SH-SY5Y (cell line): ENCODE results near the gene CIP2A.

Source experiments
- GATA2 ChIP-seq: IDR thresholded peaks from 2 replicates; pipeline ENCODE4 v1.6.1; 2011; ENCODE audit warnings: mild to moderate bottlenecking, low read depth, low read length
- GATA3 ChIP-seq: IDR thresholded peaks from 2 replicates; pipeline ENCODE4 v1.6.1; 2011; ENCODE audit warnings: low read depth, mild to moderate bottlenecking, low read length, moderate library complexity

DNA sequence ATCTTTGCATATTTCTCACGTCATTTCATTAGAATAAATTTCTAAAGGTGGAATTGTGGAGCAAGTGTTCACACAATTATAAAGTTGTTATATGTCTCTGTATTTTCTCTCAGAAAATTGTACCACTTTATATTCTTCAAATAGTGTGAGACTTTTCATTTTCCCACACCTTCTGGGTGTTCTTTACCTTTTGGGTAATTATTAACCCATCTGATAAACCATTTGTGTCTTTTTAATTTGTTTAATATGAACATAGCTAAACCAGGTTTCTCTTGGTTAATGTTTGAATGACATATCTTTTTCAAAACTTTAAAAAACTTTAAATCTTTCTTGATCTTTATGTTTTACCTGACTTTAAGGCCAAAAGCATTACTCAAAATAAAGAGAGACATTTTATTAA is 40.7 kb upstream of the CIP2A start:
- no peak for TF ChIP-seq GATA3
- TF ChIP-seq GATA2 = no peak
